ENCODE results near the gene ZSWIM9.
"Not testable (repeated sequence)": the region's sequence is repeated elsewhere in the genome, so short reads cannot be mapped to it uniquely, and the experiment has no call there.

Gene ZSWIM9

GRCh38 chr19:48220784-48221183, 50.3 kb downstream of the ZSWIM9 start:
- DNase-seq, result not testable (repeated sequence)

- no peak for DNase-seq
Observed at GRCh38 chr19:48221628-48222027, 51.1 kb downstream of the ZSWIM9 start.

DNA sequence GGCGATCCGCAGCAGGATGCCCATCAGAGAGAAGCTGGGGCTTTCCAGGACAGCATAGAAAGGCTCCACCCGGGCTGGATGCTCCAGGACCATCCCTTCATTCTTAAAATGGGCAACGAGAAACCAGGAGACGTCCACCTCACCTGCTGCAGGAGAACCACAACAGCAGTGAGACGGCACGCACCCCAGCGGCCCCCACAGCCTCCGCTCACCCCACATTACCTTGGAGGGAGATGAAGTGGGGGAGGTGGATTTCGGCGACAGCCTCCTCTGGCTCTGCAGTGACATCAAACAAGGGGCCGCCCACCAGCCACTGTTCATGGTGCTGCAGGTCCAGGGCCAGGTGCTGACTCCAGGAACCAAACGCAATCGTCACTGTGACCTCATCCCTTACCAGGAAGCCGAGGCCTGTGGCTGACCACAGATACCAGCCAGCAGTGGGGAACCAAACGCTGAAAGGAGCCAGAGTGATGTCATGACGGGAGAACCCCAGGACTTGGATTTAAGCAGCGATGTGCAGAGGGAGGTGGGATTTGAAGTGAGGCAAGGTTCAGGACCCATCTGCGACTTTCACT, 60.2 kb downstream of the ZSWIM9 start:
- DNase-seq, result no peak

DNA sequence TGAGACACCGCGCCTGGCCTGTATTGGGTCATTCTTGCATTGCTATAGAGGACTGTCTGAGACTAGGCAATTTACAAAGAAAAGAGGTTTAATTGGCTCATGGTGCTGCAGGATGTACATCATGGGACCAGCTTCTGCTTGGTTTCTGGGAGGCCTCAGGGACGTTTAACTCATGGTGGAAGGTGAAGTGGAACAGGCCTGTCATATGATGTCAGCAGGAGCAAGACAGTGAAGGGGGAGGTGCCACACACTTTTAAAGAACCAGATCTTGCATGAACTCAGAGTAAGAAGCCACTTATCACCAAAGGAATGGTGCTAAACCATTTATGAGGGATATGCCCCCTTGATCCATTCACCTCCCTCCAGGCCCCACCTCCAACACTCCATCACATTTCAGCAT, 66.6 kb downstream of the ZSWIM9 start:
- DNase-seq, result no peak

DNA sequence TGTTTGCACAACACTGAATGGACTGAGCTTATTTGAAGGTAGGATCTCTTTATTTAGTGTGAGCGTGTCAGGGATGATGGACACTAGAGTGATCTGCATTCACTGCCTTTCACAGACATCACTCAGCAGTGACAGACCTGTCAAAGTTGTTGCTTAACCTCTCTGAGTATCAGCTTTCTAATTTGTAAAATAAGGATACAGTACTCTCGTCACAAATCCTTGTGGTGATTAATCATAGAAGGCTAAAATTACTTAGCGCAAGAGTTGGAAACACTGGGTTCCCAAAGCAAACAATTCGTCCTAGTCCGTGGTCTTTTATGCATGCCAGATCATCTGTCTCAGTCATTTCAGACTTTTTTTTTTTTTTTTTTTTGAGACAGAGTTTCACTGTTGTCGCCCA, 68.6 kb downstream of the ZSWIM9 start:
- no peak for DNase-seq

DNA sequence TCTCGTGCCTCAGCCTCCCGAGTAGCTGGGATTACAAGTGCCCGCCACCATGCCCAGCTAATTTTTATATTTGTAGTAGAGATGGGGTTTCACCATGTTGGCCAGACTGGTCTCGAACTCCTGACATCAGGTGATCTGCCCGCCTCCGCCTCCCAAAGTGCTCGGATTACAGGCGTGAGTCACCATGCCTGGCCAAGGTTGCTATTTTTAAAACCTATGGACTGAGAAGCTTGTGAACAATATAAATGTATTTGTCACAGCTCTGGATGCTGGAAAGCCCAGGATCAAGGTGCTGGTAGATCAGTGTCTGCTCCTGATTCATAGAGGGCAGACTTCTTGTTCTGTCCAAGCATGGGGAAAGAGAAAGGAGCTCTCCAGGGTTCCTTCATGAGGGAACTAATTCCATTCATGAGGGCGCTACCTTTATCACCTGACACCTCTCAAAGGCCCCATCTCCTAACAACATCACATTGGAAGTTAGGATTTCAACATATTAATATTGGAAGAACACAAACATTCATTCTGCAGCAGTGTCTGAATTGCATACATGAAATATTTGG, 69.2 kb downstream of the ZSWIM9 start:
- no peak for DNase-seq

GRCh38 chr19:48241771-48242170, 71.3 kb downstream of the ZSWIM9 start:
- DNase-seq, result not testable (repeated sequence)

GRCh38 chr19:48244281-48244680, 73.8 kb downstream of the ZSWIM9 start:
- DNase-seq, result no peak

- DNase-seq, result no peak
Observed at GRCh38 chr19:48246101-48246500, 75.6 kb downstream of the ZSWIM9 start.

- no peak for DNase-seq
Observed at GRCh38 chr19:48247212-48247611, 76.7 kb downstream of the ZSWIM9 start.

All from NCI-H2029 (cell line).